Activated CD8-positive, alpha-beta T cell treated with anti-CD3 and anti-CD28 coated beads for 36 hours (primary cell): ENCODE results near the gene BICD2. TPM values are rescaled to one million over a fixed set of nuclear protein-coding genes. Genes with fewer than 3 reads are reported as not detected.
A peak's percentile ranks its signal among the peaks of the same experiment; 100 is the strongest.

Experiments used
- ATAC-seq: fragments of 200-7000 bp; cut with Tn5 transposase; one replicate; pipeline ENCODE4 v1.10.0; 2021; ENCODE audit warnings: mild to moderate bottlenecking, moderate library complexity
- CTCF ChIA-PET: fragments of 350-600 bp; sonication (Branson Sonifier 250); formaldehyde crosslinking; loops from one replicate; lab custom pipeline; 2021; ENCODE audit warnings: antibody characterized with exemption; lab: Charles Lee
- POLR2A ChIA-PET: fragments of 350-600 bp; sonication (Branson Sonifier 250); formaldehyde crosslinking; loops from one replicate; lab custom pipeline; 2021; ENCODE audit warnings: antibody characterized with exemption; lab: Charles Lee
- DNase-seq: peaks from one replicate; pipeline ENCODE4 v3.0.0-alpha.2; 2020
- H3K27ac Mint-ChIP-seq: one replicate; pipeline ENCODE4 v1.8.0; 2021; ENCODE audit warnings: mild to moderate bottlenecking, mixed read lengths
- H3K27me3 Mint-ChIP-seq: one replicate; pipeline ENCODE4 v1.8.0; 2021; ENCODE audit warnings: mixed read lengths
- H3K36me3 Mint-ChIP-seq: one replicate; pipeline ENCODE4 v1.8.0; 2021; ENCODE audit warnings: low read depth, mixed read lengths
- H3K4me1 Mint-ChIP-seq: one replicate; pipeline ENCODE4 v1.8.0; 2021; ENCODE audit warnings: low read depth, mixed read lengths
- H3K4me3 Mint-ChIP-seq: one replicate; pipeline ENCODE4 v1.8.0; 2021; ENCODE audit warnings: mild to moderate bottlenecking, moderate library complexity, mixed read lengths
- H3K9me3 Mint-ChIP-seq: one replicate; pipeline ENCODE4 v1.8.0; 2021; ENCODE audit warnings: mixed read lengths
- CTCF ChIP-seq: fragments of 200-600 bp; IDR thresholded peaks from one replicate; pipeline ENCODE4 v1.8.0; 2022; ENCODE audit warnings: antibody characterized with exemption, mild to moderate bottlenecking
- intact Hi-C: fragments of 100-400 bp; cut with micrococcal nuclease; formaldehyde crosslinking; loops from one replicate; pipeline ENCODE4 v1.10.0; 2022
- total RNA-seq, 2 experiments: library from RNA; stranded (reverse); gene quantifications; one replicate each; pipeline ENCODE4 v1.2.3, GENCODE V29; 2021

BICD2 gene
- total RNA-seq, 2 experiments from 2014 or later = 14.2 to 16.8 TPM

GRCh38 chr9:92679413-92680165, 85.0 kb downstream of the BICD2 start:
- intact Hi-C loops = no loop called here
- TF ChIP-seq CTCF = no peak

GRCh38 chr9:92671323-92671722, 93.3 kb downstream of the BICD2 start:
- Mint-ChIP-seq H3K36me3 (peaks cover 10% of the 10 kb centered on the region), H3K27ac (peak overlapping the region; percentile 42), H3K4me1 (peaks cover 25% of the 10 kb centered on the region), H3K9me3 (no peaks in the 10 kb centered on the region), H3K27me3 (no peaks in the 10 kb centered on the region), H3K4me3 (peak overlapping the region; percentile 95)
- DNase-seq (no peak), ATAC-seq (no peak)
- no peak for TF ChIP-seq CTCF
- ChIA-PET POLR2A (interaction anchor here (1.9 to 2.0 kb wide), 2 partner anchors 27 to 93 kb away, joined by 4 to 16 read pairs; partner anchors contain the start of gene BICD2), CTCF (interaction anchor here (0.6 to 2.2 kb wide), 4 partner anchors 9 to 93 kb away, joined by 3 to 9 read pairs (median 4); partner anchors contain the start of gene BICD2)
- intact Hi-C loops = no loop called here

More at GRCh38 chr9:92679413-92680165, 85.0 kb downstream of the BICD2 start:
- Mint-ChIP-seq H3K36me3 (no peaks in the 10 kb centered on the region), H3K27me3 (no peaks in the 10 kb centered on the region), H3K4me3 (no peak overlapping the region), H3K9me3 (no peaks in the 10 kb centered on the region), H3K27ac (no peak overlapping the region), H3K4me1 (no peaks in the 10 kb centered on the region)
- ATAC-seq (no peak), DNase-seq (no peak)
- ChIA-PET POLR2A (interaction anchor here (1.2 kb wide), 1 partner anchor 9 kb away, joined by 3 read pairs; the partner anchor contains the start of gene IPPK), CTCF (interaction anchor here (1.0 to 1.2 kb wide), 2 partner anchors 9 to 37 kb away, joined by 3 read pairs; no protein-coding TSS in a partner anchor)

DNA sequence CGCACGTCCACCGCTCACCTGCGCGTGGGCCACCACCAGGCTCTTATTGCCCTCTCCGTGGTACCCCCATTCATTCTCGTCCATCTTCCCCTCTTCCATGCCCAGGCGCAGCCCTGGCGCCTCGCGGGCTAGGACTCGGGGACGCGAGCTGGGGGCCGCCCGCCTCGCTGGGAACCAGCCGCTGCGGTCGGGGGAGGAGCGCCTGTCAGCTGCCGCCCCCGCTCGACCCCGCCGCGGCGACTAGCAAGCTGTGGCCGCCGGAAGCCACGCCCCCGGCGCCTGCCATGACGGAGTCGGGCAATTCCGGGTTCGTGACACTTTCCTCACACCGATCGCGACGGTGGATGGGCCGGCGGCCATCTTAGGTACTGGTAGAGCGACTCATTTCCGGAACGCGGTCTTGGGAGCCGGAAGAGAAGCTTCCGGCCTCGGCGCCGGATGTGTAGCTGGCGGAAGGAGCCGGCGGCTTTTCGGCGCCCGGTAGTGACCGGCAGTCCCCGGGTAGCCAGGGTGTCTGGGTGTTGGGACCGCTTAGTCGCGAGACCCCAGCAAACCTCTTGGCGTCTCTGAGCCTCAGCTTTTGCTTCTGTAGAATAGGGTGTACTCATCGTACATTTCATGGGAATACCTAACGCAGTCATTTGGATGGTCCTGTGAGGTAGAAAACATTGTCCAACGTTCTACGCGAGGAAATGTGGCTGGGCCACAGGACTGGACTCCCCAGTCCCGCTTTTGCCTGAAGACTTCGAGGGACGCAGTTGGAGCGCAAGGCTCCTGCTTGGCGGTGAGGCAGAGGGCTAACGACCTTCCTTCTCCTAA, 94.5 kb downstream of the BICD2 start, which contains the start of gene IPPK:
Gene IPPK (minus strand): TSS at position 242 of the 819 bp plus-strand sequence. CDS start 143 bp downstream, at position 99.
- ChIA-PET POLR2A (interaction anchor here (0.7 to 2.0 kb wide), 11 partner anchors 8 to 345 kb away, joined by 3 to 16 read pairs (median 3); partner anchors contain the start of genes BICD2, CENPP and NOL8), CTCF (interaction anchor here (1.0 to 2.2 kb wide), 6 partner anchors 10 to 94 kb away, joined by 3 to 9 read pairs (median 4); partner anchors contain the start of gene BICD2)
- peak within 1 kb of the TSS; percentile 95 for H3K27ac Mint-ChIP-seq

DNA sequence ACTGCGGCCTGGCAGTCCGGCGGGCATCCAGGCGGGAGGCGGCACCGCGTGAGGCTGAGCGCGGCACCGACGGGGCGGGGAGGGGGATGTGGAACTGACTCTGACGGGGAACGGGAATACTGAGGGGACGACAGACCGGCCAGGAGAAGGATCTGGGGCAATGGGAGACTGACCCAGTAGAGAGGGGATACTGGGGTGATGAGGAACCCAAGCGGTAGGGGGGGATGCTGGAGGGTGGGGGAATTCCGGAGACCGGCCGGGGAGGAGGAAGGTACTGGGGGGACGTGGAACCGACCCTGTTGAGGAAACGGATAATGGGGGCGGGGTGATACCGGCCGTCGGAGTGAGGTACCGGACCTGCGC, 95.1 kb downstream of the BICD2 start:
- Mint-ChIP-seq H3K27ac (peak overlapping the region; percentile 86), H3K36me3 (peaks cover 20% of the 10 kb centered on the region), H3K4me1 (peaks cover 39% of the 10 kb centered on the region), H3K9me3 (no peaks in the 10 kb centered on the region), H3K27me3 (no peaks in the 10 kb centered on the region), H3K4me3 (peak overlapping the region; percentile 95)
- POLR2A ChIA-PET = interaction anchor here (0.8 to 2.0 kb wide), 9 partner anchors 8 to 345 kb away, joined by 3 to 16 read pairs (median 3); partner anchors contain the start of genes BICD2, CENPP and NOL8
- CTCF ChIA-PET = interaction anchor here (1.0 to 2.2 kb wide), 4 partner anchors 34 to 95 kb away, joined by 3 to 9 read pairs (median 4); partner anchors contain the start of gene BICD2
- DNase-seq (no peak), ATAC-seq (no peak)
- TF ChIP-seq CTCF = no peak
- intact Hi-C loops = no loop called here

More for the DNA sequence above, 94.5 kb downstream of the BICD2 start, which contains the start of gene IPPK:
- H3K4me1 Mint-ChIP-seq = peaks cover 33% of the 10 kb centered on the region
- ATAC-seq (peak; percentile 95), DNase-seq (peak; percentile 99)
- TF ChIP-seq CTCF = no peak
- peaks cover 16% of the 10 kb centered on the region for H3K36me3 Mint-ChIP-seq
- H3K9me3 Mint-ChIP-seq = no peaks in the 10 kb centered on the region
- H3K27me3 Mint-ChIP-seq = no peaks in the 10 kb centered on the region
- peak within 1 kb of the TSS; percentile 95 for H3K4me3 Mint-ChIP-seq
- intact Hi-C loops = no loop called here
